AG04450 (cell line): ENCODE data around the gene DST. TPM values are rescaled to one million over a fixed set of nuclear protein-coding genes. Genes with fewer than 3 reads are reported as not detected.

Source experiments
- CTCF ChIA-PET: fragments of 300-600, 350-600 bp; formaldehyde crosslinking; extraction: SDS; loops from one replicate; lab custom pipeline; 2022; ENCODE audit warnings: antibody characterized with exemption, inconsistent platforms; lab: Charles Lee
- POLR2A ChIA-PET: fragments of 350-600 bp; formaldehyde crosslinking; extraction: SDS; loops from one replicate; lab custom pipeline; 2021; ENCODE audit warnings: antibody characterized with exemption, inconsistent platforms; lab: Yijun Ruan, JAX
- DNase-seq: peaks from one replicate; pipeline ENCODE4 v3.0.0-alpha.2; 2011; ENCODE audit warnings: low read depth, low spot score
- H3K27ac ChIP-seq: one replicate; pipeline ENCODE4 v1.5.1; 2012; ENCODE audit warnings: low read depth, low read length, control low read depth
- H3K27me3 ChIP-seq: one replicate; pipeline ENCODE4 v1.6.0; 2012; ENCODE audit warnings: low read length; ENCODE audit not compliant: control insufficient read depth, insufficient read depth
- H3K4me3 ChIP-seq: 2 replicates; pipeline ENCODE4 v1.5.1; 2011; ENCODE audit warnings: mild to moderate bottlenecking, low read depth, low read length, control low read depth
- H3K9me3 ChIP-seq: 2 replicates; pipeline ENCODE4 v1.5.1; 2012; ENCODE audit warnings: low read length; ENCODE audit not compliant: control insufficient read depth, insufficient read depth
- polyA plus RNA-seq: library from polyadenylated mRNA; depleted of rRNA; stranded (reverse); fragments of >200 nt; gene quantifications from 2 replicates; pipeline ENCODE4 v1.2.3, GENCODE V29; 2011
- TF ChIP-seq, protein P1 (sequence below): IDR thresholded peaks from 2 replicates; pipeline ENCODE4 v1.5.1; 2011; ENCODE audit warnings: low read depth, low read length, control low read depth, inconsistent platforms

DST gene
- polyA plus RNA-seq, 1 experiment, result 163 TPM

DNA sequence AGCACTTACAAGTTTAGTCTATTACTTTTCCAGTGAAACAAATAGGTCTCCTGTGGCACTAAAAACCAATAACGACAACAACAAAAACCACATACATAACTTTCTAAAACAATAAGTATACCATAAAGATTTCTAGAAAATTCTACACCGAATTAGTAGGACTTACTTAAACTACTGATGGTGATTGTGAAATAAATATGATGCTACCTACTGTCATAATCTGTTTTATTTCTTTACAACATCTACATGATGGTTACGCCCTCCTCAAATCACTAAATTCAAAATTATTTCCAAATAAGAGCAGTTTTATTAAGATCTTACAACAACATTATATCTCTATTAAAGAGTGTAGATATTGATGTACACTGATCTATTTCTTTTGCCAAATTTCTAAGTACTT lies 147.0 kb downstream of the DST start:
- Histone ChIP-seq H3K4me3 (no peak overlapping the region), H3K27ac (no peak overlapping the region), H3K27me3 (no peaks in the 10 kb centered on the region), H3K9me3 (no peaks in the 10 kb centered on the region; the same call in 1 of the 2 replicates)
- no peak for DNase-seq
- ChIA-PET CTCF (interaction anchor here (0.8 kb wide), 1 partner anchor 19 kb away, joined by 3 read pairs; no protein-coding TSS in a partner anchor), POLR2A (no interaction called here)
- TF ChIP-seq, protein P1, sequence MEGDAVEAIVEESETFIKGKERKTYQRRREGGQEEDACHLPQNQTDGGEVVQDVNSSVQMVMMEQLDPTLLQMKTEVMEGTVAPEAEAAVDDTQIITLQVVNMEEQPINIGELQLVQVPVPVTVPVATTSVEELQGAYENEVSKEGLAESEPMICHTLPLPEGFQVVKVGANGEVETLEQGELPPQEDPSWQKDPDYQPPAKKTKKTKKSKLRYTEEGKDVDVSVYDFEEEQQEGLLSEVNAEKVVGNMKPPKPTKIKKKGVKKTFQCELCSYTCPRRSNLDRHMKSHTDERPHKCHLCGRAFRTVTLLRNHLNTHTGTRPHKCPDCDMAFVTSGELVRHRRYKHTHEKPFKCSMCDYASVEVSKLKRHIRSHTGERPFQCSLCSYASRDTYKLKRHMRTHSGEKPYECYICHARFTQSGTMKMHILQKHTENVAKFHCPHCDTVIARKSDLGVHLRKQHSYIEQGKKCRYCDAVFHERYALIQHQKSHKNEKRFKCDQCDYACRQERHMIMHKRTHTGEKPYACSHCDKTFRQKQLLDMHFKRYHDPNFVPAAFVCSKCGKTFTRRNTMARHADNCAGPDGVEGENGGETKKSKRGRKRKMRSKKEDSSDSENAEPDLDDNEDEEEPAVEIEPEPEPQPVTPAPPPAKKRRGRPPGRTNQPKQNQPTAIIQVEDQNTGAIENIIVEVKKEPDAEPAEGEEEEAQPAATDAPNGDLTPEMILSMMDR, result no peak

DNA sequence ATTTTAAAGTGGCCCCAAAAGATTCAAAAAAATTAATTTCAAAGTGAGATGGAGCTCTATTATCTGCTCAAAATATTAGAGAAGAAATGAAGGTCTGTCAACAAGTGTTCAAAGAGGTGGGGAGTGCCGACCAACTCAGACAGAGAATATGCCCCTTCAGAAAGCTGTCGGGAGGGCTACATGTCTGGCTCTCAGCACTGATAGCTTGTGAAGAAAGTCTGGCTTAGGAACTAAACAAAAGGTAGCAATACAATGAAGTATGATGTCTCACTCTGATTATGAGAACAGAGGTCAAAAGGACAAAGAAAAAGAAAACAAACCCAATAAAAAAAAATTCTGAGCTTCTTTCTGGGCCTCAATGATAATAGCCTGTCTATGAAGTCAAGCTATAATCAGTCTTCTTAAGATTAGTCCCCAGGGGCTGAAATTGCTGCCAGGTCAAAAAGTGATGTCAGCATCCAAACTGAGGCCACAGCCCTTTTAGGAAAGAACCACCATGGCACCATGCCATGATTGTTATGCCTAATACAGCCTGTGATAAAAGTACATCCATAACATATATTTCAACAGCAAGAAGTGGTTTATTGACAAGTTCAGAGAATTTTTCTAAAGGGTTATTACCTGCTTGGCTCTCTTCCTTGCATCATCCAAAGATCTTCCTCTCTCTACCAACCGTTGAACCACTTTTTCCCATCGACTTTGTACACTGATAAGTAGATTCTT lies 150.9 kb downstream of the DST start:
- Histone ChIP-seq H3K4me3 (no peak overlapping the region), H3K27me3 (no peaks in the 10 kb centered on the region), H3K27ac (no peak overlapping the region), H3K9me3 (no peaks in the 10 kb centered on the region)
- TF ChIP-seq, protein P1, result no peak
- no peak for DNase-seq
- CTCF ChIA-PET, result interaction anchor here (0.7 to 3.0 kb wide), 5 partner anchors 8 to 350 kb away, joined by 3 to 7 read pairs (median 4); no protein-coding TSS in a partner anchor
- POLR2A ChIA-PET, result interaction anchor here (0.7 kb wide), 1 partner anchor 51 kb away, joined by 3 read pairs; no protein-coding TSS in a partner anchor

DNA sequence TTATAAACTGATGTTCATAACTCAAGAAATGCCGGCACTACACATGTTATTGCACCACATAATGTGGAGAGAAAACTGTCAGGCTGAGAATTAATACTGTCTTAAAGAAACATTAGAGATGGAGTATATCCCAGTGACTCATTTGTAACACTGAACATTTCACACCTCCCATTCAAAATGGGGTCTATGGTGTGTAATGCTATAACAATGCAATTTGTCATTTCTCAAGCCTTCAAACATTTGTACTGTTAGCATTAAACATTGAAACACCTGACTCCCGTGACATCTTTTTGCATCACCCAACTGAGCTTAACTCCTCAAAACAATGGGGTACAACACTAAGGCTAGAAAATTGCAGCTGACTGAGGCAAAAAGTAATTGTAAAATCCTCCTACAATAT lies 151.7 kb downstream of the DST start:
- Histone ChIP-seq H3K27me3 (no peaks in the 10 kb centered on the region), H3K27ac (no peak overlapping the region), H3K9me3 (no peaks in the 10 kb centered on the region), H3K4me3 (no peak overlapping the region)
- ChIA-PET CTCF (interaction anchor here (1.2 to 3.0 kb wide), 3 partner anchors 9 to 104 kb away, joined by 4 to 7 read pairs (median 5); no protein-coding TSS in a partner anchor), POLR2A (interaction anchor here (0.7 kb wide), 1 partner anchor 51 kb away, joined by 3 read pairs; no protein-coding TSS in a partner anchor)
- TF ChIP-seq, protein P1, result no peak
- DNase-seq, result no peak

DNA sequence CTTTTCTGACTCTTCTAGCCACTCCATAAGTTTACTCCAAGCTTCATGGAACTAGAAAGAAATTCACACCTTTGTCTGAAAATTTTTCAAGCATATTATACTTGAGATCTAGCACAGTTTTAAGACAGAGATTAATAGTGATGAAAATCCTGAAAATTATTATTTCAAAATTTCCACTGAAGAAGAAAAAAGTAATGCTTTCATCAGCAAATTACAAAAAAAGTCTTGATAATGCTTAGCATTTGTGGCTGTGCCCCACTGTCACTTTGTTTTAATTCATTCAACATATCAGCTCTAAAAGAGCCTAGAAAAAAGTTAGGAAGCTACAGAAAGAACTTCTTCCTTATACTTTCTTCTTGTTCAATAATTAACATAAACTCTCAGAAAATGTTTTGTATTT lies 153.1 kb downstream of the DST start:
- DNase-seq, result no peak

More for the DNA sequence above, 153.1 kb downstream of the DST start:
- Histone ChIP-seq H3K9me3 (no peaks in the 10 kb centered on the region), H3K4me3 (no peak overlapping the region), H3K27me3 (no peaks in the 10 kb centered on the region), H3K27ac (no peak overlapping the region)
- ChIA-PET CTCF (interaction anchor here (0.6 to 3.0 kb wide), 4 partner anchors 11 to 268 kb away, joined by 3 to 7 read pairs (median 5); no protein-coding TSS in a partner anchor), POLR2A (no interaction called here)
- TF ChIP-seq, protein P1, result no peak
